ENCODE results near the gene GPM6B.

Gene GPM6B

GRCh38 chrX:13854003-13854402, 37.1 kb upstream of the GPM6B start:
- no peak overlapping the region for H3K27ac ChIP-seq
- no peak for TF ChIP-seq ZFX (IDR thresholded peaks at IDR 0.05; ENCODE audit: borderline replicate concordance)
- TF ChIP-seq, protein P1, sequence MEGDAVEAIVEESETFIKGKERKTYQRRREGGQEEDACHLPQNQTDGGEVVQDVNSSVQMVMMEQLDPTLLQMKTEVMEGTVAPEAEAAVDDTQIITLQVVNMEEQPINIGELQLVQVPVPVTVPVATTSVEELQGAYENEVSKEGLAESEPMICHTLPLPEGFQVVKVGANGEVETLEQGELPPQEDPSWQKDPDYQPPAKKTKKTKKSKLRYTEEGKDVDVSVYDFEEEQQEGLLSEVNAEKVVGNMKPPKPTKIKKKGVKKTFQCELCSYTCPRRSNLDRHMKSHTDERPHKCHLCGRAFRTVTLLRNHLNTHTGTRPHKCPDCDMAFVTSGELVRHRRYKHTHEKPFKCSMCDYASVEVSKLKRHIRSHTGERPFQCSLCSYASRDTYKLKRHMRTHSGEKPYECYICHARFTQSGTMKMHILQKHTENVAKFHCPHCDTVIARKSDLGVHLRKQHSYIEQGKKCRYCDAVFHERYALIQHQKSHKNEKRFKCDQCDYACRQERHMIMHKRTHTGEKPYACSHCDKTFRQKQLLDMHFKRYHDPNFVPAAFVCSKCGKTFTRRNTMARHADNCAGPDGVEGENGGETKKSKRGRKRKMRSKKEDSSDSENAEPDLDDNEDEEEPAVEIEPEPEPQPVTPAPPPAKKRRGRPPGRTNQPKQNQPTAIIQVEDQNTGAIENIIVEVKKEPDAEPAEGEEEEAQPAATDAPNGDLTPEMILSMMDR (IDR thresholded peaks at IDR 0.05): no peak

GRCh38 chrX:13852001-13852695, 35.3 kb upstream of the GPM6B start:
- H3K27ac ChIP-seq: no peak overlapping the region
- TF ChIP-seq ZFX (IDR thresholded peaks at IDR 0.05; ENCODE audit: borderline replicate concordance): no peak
- TF ChIP-seq, protein P1 (IDR thresholded peaks at IDR 0.05): no peak

- H3K27ac ChIP-seq: no peak overlapping the region
- TF ChIP-seq, protein P1 (IDR thresholded peaks at IDR 0.05): no peak
- TF ChIP-seq ZFX (IDR thresholded peaks at IDR 0.05; ENCODE audit: borderline replicate concordance): no peak
Observed at GRCh38 chrX:13845721-13846378, 29.0 kb upstream of the GPM6B start.

DNA sequence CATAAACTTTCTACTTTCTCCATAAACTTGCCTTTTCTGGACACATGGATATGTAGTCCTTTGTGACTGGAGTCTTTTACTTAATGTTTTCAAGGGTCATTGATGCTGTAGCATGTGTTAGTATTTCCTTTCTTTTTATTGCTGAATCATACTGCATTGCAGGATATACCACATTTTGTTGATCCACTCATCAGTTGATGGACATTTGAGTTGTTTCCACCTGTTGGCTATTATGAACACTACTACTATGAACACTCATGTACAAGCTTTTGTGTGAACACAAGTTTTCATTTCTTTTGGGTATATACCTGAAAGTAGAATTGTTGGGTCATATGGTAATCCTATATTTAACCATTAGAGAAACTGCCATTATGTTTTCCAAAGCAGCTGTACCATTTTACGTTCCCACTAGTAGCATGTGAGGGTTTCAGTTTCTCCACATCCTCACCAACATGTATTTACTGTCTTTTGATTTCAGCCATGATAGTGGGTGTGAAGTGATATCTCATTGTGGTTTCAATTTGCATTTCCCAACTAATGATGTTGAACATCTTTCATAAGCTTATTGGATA, 26.3 kb upstream of the GPM6B start:
- TF ChIP-seq, protein P1 (IDR thresholded peaks at IDR 0.05): no peak
- TF ChIP-seq ZFX (IDR thresholded peaks at IDR 0.05; ENCODE audit: borderline replicate concordance): no peak
- no peak overlapping the region for H3K27ac ChIP-seq

- no peak for TF ChIP-seq ZFX (IDR thresholded peaks at IDR 0.05; ENCODE audit: borderline replicate concordance)
- TF ChIP-seq, protein P1 (IDR thresholded peaks at IDR 0.05): no peak
- H3K27ac ChIP-seq: no peak overlapping the region
Observed at GRCh38 chrX:13840121-13840520, 23.2 kb upstream of the GPM6B start.

GRCh38 chrX:13837290-13837745, 20.4 kb upstream of the GPM6B start:
- no peak for TF ChIP-seq ZFX (IDR thresholded peaks at IDR 0.05; ENCODE audit: borderline replicate concordance)
- TF ChIP-seq, protein P1 (IDR thresholded peaks at IDR 0.05): no peak
- H3K27ac ChIP-seq: no peak overlapping the region

- TF ChIP-seq, protein P1 (IDR thresholded peaks at IDR 0.05): no peak
- no peak for TF ChIP-seq ZFX (IDR thresholded peaks at IDR 0.05; ENCODE audit: borderline replicate concordance)
- no peak overlapping the region for H3K27ac ChIP-seq
Observed at GRCh38 chrX:13836575-13836974, 19.7 kb upstream of the GPM6B start.

All from 22Rv1 (cell line).